Activated T-cell treated with anti-CD3 and anti-CD28 coated beads, Interleukin-2, amount 50 U/mL, for 48 hours (primary cell): ENCODE data around the gene ICAM1.
A peak's percentile ranks its signal among the peaks of the same experiment; 100 is the strongest.

Experiments
- DNase-seq, 2 experiments: peaks; one replicate each; pipeline ENCODE4 v3.0.0-alpha.2; 2020

The ICAM1 gene

GRCh38 chr19:10328558-10329429 lies 57.9 kb downstream of the ICAM1 start:
- DNase-seq, result no peak

GRCh38 chr19:10329555-10329954 lies 58.6 kb downstream of the ICAM1 start:
- DNase-seq, result no peak

- no peak for DNase-seq
These were observed 61.4 kb downstream of the ICAM1 start for GRCh38 chr19:10332158-10332964.

- peak; percentile 97 to 98 for DNase-seq
These were observed 62.2 kb downstream of the ICAM1 start, which contains the start of gene RAVER1 for GRCh38 chr19:10332965-10333757. RAVER1 (minus strand) TSS chr19:10333529; CDS start chr19:10333507, 22 bp downstream.

- peak in 1 of 2 experiments; percentile 20 for DNase-seq
These were observed 63.1 kb downstream of the ICAM1 start for GRCh38 chr19:10333758-10334587.

GRCh38 chr19:10334588-10335351 lies 63.9 kb downstream of the ICAM1 start:
- DNase-seq, result peak; percentile 82 to 86

- DNase-seq, result no peak
These were observed 64.5 kb downstream of the ICAM1 start for GRCh38 chr19:10335352-10335985.
